Neural progenitor cell (in vitro differentiated cells): ENCODE measurements around the gene LARP6.
"Not testable (repeated sequence)": the region's sequence is repeated elsewhere in the genome, so short reads cannot be mapped to it uniquely, and the experiment has no call there.

Experiments
- CTCF ChIP-seq: fragments of 200-600 bp; sonication (generic); IDR thresholded peaks from 2 replicates; pipeline ENCODE4 v1.5.1; 2017; ENCODE audit warnings: antibody characterized with exemption, mild to moderate bottlenecking
- EZH2 ChIP-seq: fragments of 200-600 bp; sonication (generic); IDR thresholded peaks from 2 replicates; pipeline ENCODE4 v1.6.1; 2017; ENCODE audit warnings: antibody characterized with exemption, mild to moderate bottlenecking, moderate library complexity
- EZH2phosphoT487 ChIP-seq: fragments of 200-600 bp; sonication (generic); IDR thresholded peaks from 2 replicates; pipeline ENCODE4 v1.6.1; 2017; ENCODE audit warnings: antibody characterized with exemption

GRCh38 chr15:70815011-70815410 is 38.9 kb downstream of the LARP6 start:
- not testable (repeated sequence) for TF ChIP-seq CTCF, EZH2, EZH2phosphoT487
